Fibroblast of the aortic adventitia (primary cell): Measurements from ENCODE around the gene CABS1. TPM values are rescaled to one million over a fixed set of nuclear protein-coding genes. Genes with fewer than 3 reads are reported as not detected.

Source experiments
- DNase-seq: peaks from one replicate; pipeline ENCODE4 v3.0.0-alpha.2; 2010; ENCODE audit warnings: low read depth
- H3K4me3 ChIP-seq: 2 replicates; pipeline ENCODE4 v1.5.1; 2011; ENCODE audit warnings: low read depth, mild to moderate bottlenecking, control low read depth, low read length, moderate library complexity
- CTCF ChIP-seq: IDR thresholded peaks from 2 replicates; pipeline ENCODE4 v1.5.1; 2011; ENCODE audit warnings: mild to moderate bottlenecking, low read length, control low read depth, inconsistent platforms; ENCODE audit not compliant: insufficient read depth
- total RNA-seq: library from RNA; depleted of rRNA; stranded (reverse); fragments of >200 nt; gene quantifications from 2 replicates; pipeline ENCODE4 v1.2.3, GENCODE V29; 2012; ENCODE audit warnings: low replicate concordance

CABS1 gene
- total RNA-seq, 1 donor: not detected

GRCh38 chr4:70337886-70338420 lies 3.2 kb downstream of the CABS1 start:
- DNase-seq: no peak
- TF ChIP-seq CTCF: no peak

GRCh38 chr4:70356185-70356584 lies 21.4 kb downstream of the CABS1 start:
- DNase-seq: no peak
- no peak for TF ChIP-seq CTCF
- no peak overlapping the region for H3K4me3 ChIP-seq

More at GRCh38 chr4:70337886-70338420, 3.2 kb downstream of the CABS1 start:
- no peak overlapping the region for H3K4me3 ChIP-seq

GRCh38 chr4:70359115-70359661 lies 24.4 kb downstream of the CABS1 start:
- no peak overlapping the region for H3K4me3 ChIP-seq
- no peak for TF ChIP-seq CTCF
- DNase-seq: no peak

GRCh38 chr4:70360460-70360859 lies 25.7 kb downstream of the CABS1 start, which contains the start of gene SMR3A:
TSS of gene SMR3A (plus strand) at chr4:70360760. CDS start at chr4:70362116, 1,356 bp downstream.
- DNase-seq: no peak
- TF ChIP-seq CTCF: no peak
- H3K4me3 ChIP-seq: no peak within 1 kb of the TSS

GRCh38 chr4:70364002-70364401 lies 29.2 kb downstream of the CABS1 start:
- DNase-seq: no peak
- H3K4me3 ChIP-seq: no peak overlapping the region
- TF ChIP-seq CTCF: no peak

- no peak for DNase-seq
- H3K4me3 ChIP-seq: no peak overlapping the region
- TF ChIP-seq CTCF: no peak
These were observed 30.7 kb downstream of the CABS1 start for GRCh38 chr4:70365479-70365878.

GRCh38 chr4:70367813-70368212 lies 33.0 kb downstream of the CABS1 start:
- TF ChIP-seq CTCF: no peak
- no peak overlapping the region for H3K4me3 ChIP-seq
- DNase-seq: no peak
